ENCODE data around the gene SCFD2. TPM values are rescaled to one million over a fixed set of nuclear protein-coding genes. Genes with fewer than 3 reads are reported as not detected.
"Not testable (repeated sequence)": the region's sequence is repeated elsewhere in the genome, so short reads cannot be mapped to it uniquely, and the experiment has no call there.

Gene SCFD2
- total RNA-seq, 1 experiment from 2014 or later = 25.3 TPM

- no peaks in the 10 kb centered on the region for H3K27me3 ChIP-seq
- H3K36me3 ChIP-seq = peaks cover 5% of the 10 kb centered on the region; the same call in 1 of the 2 replicates
- no peak overlapping the region for H3K4me3 ChIP-seq
- DNase-seq = no peak
- H3K27ac ChIP-seq = no peak overlapping the region
- H3K4me1 ChIP-seq = no peaks in the 10 kb centered on the region
- H3K9me3 ChIP-seq (replicated peaks) = 0 out of 2 replicates have a peak, but pooled peaks cover 3% of the 10 kb centered on the region
These were observed 51.6 kb downstream of the SCFD2 start for GRCh38 chr4:53314252-53314651.

- Histone ChIP-seq H3K27ac (no peak overlapping the region), H3K36me3 (peaks cover 7% of the 10 kb centered on the region; the same call in 1 of the 2 replicates), H3K27me3 (no peaks in the 10 kb centered on the region), H3K9me3 (replicated peaks) (0 out of 2 replicates have a peak, but pooled peaks cover 3% of the 10 kb centered on the region), H3K4me1 (no peaks in the 10 kb centered on the region), H3K4me3 (no peak overlapping the region)
- no peak for DNase-seq
These were observed 52.4 kb downstream of the SCFD2 start for GRCh38 chr4:53313510-53313909.

GRCh38 chr4:53309321-53310040 is 56.4 kb downstream of the SCFD2 start:
- no peaks in the 10 kb centered on the region for H3K4me1 ChIP-seq
- peaks cover 17% of the 10 kb centered on the region; the same call in 1 of the 2 replicates for H3K36me3 ChIP-seq
- no peak overlapping the region for H3K4me3 ChIP-seq
- no peak overlapping the region for H3K27ac ChIP-seq
- no peaks in the 10 kb centered on the region for H3K27me3 ChIP-seq
- DNase-seq = no peak
- H3K9me3 ChIP-seq (replicated peaks) = peaks cover 6% of the 10 kb centered on the region; the same call in 1 of the 2 replicates

GRCh38 chr4:53307819-53308780 is 57.8 kb downstream of the SCFD2 start:
- no peak for DNase-seq
- Histone ChIP-seq H3K9me3 (replicated peaks) (peaks cover 10% of the 10 kb centered on the region; the same call in 1 of the 2 replicates), H3K4me1 (no peaks in the 10 kb centered on the region), H3K36me3 (peaks cover 19% of the 10 kb centered on the region; the same call in 1 of the 2 replicates), H3K27me3 (no peaks in the 10 kb centered on the region), H3K27ac (no peak overlapping the region), H3K4me3 (no peak overlapping the region)

GRCh38 chr4:53307210-53307609 is 58.7 kb downstream of the SCFD2 start:
- H3K4me1 ChIP-seq = no peaks in the 10 kb centered on the region
- no peak overlapping the region for H3K27ac ChIP-seq
- H3K9me3 ChIP-seq (replicated peaks) = peaks cover 10% of the 10 kb centered on the region; the same call in 1 of the 2 replicates
- no peak overlapping the region for H3K4me3 ChIP-seq
- DNase-seq = no peak
- no peaks in the 10 kb centered on the region for H3K27me3 ChIP-seq
- H3K36me3 ChIP-seq = peaks cover 19% of the 10 kb centered on the region; the same call in 1 of the 2 replicates

- H3K9me3 ChIP-seq (replicated peaks) = peaks cover 10% of the 10 kb centered on the region; the same call in 1 of the 2 replicates
- no peak overlapping the region for H3K4me3 ChIP-seq
- no peak for DNase-seq
- no peaks in the 10 kb centered on the region for H3K4me1 ChIP-seq
- no peaks in the 10 kb centered on the region for H3K27me3 ChIP-seq
- no peak overlapping the region for H3K27ac ChIP-seq
- H3K36me3 ChIP-seq = peaks cover 19% of the 10 kb centered on the region; the same call in 1 of the 2 replicates
These were observed 59.1 kb downstream of the SCFD2 start for GRCh38 chr4:53306729-53307128.

GRCh38 chr4:53292209-53292608 is 73.7 kb downstream of the SCFD2 start:
- H3K4me3 ChIP-seq, H3K36me3 ChIP-seq, H3K27ac ChIP-seq, H3K27me3 ChIP-seq, DNase-seq, H3K4me1 ChIP-seq: not testable (repeated sequence)
- H3K9me3 ChIP-seq (replicated peaks) = peaks cover 11% of the 10 kb centered on the region

GRCh38 chr4:53281438-53281837 is 84.4 kb downstream of the SCFD2 start:
- H3K4me1 ChIP-seq = peaks cover 6% of the 10 kb centered on the region
- no peaks in the 10 kb centered on the region for H3K9me3 ChIP-seq (replicated peaks)
- H3K36me3 ChIP-seq = no peaks in the 10 kb centered on the region
- H3K27ac ChIP-seq = no peak overlapping the region
- H3K4me3 ChIP-seq = no peak overlapping the region
- DNase-seq = no peak
- no peaks in the 10 kb centered on the region for H3K27me3 ChIP-seq

GRCh38 chr4:53280846-53281245 is 85.0 kb downstream of the SCFD2 start:
- no peak overlapping the region for H3K4me3 ChIP-seq
- no peak for DNase-seq
- H3K27me3 ChIP-seq = no peaks in the 10 kb centered on the region
- H3K36me3 ChIP-seq = no peaks in the 10 kb centered on the region
- H3K4me1 ChIP-seq = peaks cover 10% of the 10 kb centered on the region
- no peak overlapping the region for H3K27ac ChIP-seq
- no peaks in the 10 kb centered on the region for H3K9me3 ChIP-seq (replicated peaks)

- no peak for DNase-seq
- H3K9me3 ChIP-seq (replicated peaks) = no peaks in the 10 kb centered on the region
- H3K4me3 ChIP-seq = no peak overlapping the region
- peaks cover 10% of the 10 kb centered on the region for H3K4me1 ChIP-seq
- no peaks in the 10 kb centered on the region for H3K27me3 ChIP-seq
- no peaks in the 10 kb centered on the region for H3K36me3 ChIP-seq
- no peak overlapping the region for H3K27ac ChIP-seq
These were observed 91.1 kb downstream of the SCFD2 start for GRCh38 chr4:53274609-53275268.

- no peaks in the 10 kb centered on the region for H3K36me3 ChIP-seq
- H3K9me3 ChIP-seq (replicated peaks) = no peaks in the 10 kb centered on the region
- peaks cover 10% of the 10 kb centered on the region for H3K4me1 ChIP-seq
- DNase-seq = no peak
- no peak overlapping the region for H3K27ac ChIP-seq
- H3K4me3 ChIP-seq = no peak overlapping the region
- H3K27me3 ChIP-seq = no peaks in the 10 kb centered on the region
These were observed 92.1 kb downstream of the SCFD2 start for GRCh38 chr4:53273726-53274125.

- peak in 1 of 2 experiments; percentile 14 for DNase-seq
- Histone ChIP-seq H3K9me3 (replicated peaks) (peaks cover 8% of the 10 kb centered on the region; the same call in 1 of the 2 replicates), H3K4me1 (no peaks in the 10 kb centered on the region; the same call in 1 of the 2 replicates), H3K27ac (no peak overlapping the region), H3K36me3 (no peaks in the 10 kb centered on the region), H3K4me3 (no peak overlapping the region), H3K27me3 (no peaks in the 10 kb centered on the region)
These were observed 98.8 kb downstream of the SCFD2 start for GRCh38 chr4:53267026-53267425.

GRCh38 chr4:53255986-53256385 is 109.9 kb downstream of the SCFD2 start:
- not testable (repeated sequence) for H3K9me3 ChIP-seq (replicated peaks)

GRCh38 chr4:53240573-53240972 is 125.3 kb downstream of the SCFD2 start:
- DNase-seq = no peak
- Histone ChIP-seq H3K4me3 (no peak overlapping the region), H3K36me3 (no peaks in the 10 kb centered on the region), H3K27me3 (no peaks in the 10 kb centered on the region), H3K27ac (no peak overlapping the region), H3K4me1 (no peaks in the 10 kb centered on the region), H3K9me3 (replicated peaks) (peaks cover 8% of the 10 kb centered on the region; the same call in 1 of the 2 replicates)

More at GRCh38 chr4:53255986-53256385, 109.9 kb downstream of the SCFD2 start:
- not testable (repeated sequence) for DNase-seq, H3K27me3 ChIP-seq, H3K27ac ChIP-seq, H3K36me3 ChIP-seq, H3K4me1 ChIP-seq, H3K4me3 ChIP-seq

Measured in SJCRH30 (cell line).